ENCODE results near the gene CMC2.

DNA sequence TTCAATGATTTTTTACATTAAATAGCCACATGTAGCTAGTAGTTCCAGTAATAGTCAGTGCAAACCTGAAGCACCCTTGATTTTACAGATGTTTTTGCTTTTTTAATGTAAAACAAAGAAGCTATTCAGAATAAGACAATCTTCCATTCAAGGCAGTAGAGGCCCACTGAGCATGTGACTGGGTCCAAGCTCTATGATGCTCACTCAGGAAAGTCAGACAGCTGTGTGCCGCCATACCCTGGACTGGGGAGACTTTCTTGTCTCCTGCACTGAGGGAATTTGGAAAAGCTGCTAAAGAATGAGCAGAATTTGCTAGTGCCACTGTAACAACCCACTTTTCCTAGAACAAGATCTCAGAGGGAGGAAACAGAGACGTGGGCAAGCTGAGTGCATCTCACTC is 11.8 kb upstream of the CMC2 start:
- TF ChIP-seq, protein P1, sequence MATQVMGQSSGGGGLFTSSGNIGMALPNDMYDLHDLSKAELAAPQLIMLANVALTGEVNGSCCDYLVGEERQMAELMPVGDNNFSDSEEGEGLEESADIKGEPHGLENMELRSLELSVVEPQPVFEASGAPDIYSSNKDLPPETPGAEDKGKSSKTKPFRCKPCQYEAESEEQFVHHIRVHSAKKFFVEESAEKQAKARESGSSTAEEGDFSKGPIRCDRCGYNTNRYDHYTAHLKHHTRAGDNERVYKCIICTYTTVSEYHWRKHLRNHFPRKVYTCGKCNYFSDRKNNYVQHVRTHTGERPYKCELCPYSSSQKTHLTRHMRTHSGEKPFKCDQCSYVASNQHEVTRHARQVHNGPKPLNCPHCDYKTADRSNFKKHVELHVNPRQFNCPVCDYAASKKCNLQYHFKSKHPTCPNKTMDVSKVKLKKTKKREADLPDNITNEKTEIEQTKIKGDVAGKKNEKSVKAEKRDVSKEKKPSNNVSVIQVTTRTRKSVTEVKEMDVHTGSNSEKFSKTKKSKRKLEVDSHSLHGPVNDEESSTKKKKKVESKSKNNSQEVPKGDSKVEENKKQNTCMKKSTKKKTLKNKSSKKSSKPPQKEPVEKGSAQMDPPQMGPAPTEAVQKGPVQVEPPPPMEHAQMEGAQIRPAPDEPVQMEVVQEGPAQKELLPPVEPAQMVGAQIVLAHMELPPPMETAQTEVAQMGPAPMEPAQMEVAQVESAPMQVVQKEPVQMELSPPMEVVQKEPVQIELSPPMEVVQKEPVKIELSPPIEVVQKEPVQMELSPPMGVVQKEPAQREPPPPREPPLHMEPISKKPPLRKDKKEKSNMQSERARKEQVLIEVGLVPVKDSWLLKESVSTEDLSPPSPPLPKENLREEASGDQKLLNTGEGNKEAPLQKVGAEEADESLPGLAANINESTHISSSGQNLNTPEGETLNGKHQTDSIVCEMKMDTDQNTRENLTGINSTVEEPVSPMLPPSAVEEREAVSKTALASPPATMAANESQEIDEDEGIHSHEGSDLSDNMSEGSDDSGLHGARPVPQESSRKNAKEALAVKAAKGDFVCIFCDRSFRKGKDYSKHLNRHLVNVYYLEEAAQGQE (IDR thresholded peaks at IDR 0.05; ENCODE audit: insufficient read depth in 1 of 2, low read depth in 2 of 2, low read length in 2 of 2): no peak
- TF ChIP-seq POLR2AphosphoS5 (IDR thresholded peaks at IDR 0.05; ENCODE audit: low read depth, low read length): no peak
- TF ChIP-seq TAF1 (IDR thresholded peaks at IDR 0.05; ENCODE audit: borderline replicate concordance, insufficient read depth, low read length): no peak
- TF ChIP-seq SIN3A (IDR thresholded peaks at IDR 0.05; ENCODE audit: borderline replicate concordance, insufficient read depth, low read length): no peak
- TF ChIP-seq FOXP2 (optimal IDR thresholded peaks at IDR 0.05; ENCODE audit: borderline replicate concordance, extremely low read depth, extremely low read length, insufficient read depth): no peak
